ENCODE results near the gene TOPAZ1. TPM values are rescaled to one million over a fixed set of nuclear protein-coding genes. Genes with fewer than 3 reads are reported as not detected.

The TOPAZ1 gene
- total and polyA plus RNA-seq, 2 of the 4 experiments (the other 2 are of a cell fraction), result not detected

DNA sequence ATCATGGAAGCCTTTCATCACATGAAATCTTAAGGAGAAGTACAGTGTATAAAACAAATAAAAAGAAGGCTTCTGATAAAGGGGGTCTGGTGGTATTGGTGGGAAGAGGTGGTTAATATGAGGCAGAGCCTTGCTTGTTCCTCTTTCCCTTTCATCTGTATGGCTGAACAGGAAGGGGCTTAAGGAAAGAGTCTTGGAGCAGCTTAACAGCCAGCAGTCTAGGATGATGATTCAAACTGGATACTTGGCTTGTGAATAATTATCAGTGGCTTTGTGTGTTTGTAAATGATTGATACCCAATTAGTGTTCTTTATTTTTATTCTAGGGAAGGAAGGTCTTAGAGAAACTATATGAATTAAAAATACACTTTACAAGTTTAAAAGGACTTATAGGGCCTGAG, 67.8 kb downstream of the TOPAZ1 start:
- no peak overlapping the region for H4K5ac ChIP-seq (ENCODE audit: low read depth, low read length)
- ChIA-PET CTCF (no interaction called here), POLR2A (ENCODE audit: unreplicated experiment) (no interaction called here)
- H3K23ac ChIP-seq (ENCODE audit: low read depth, low read length), result no peak overlapping the region
- H3K9ac ChIP-seq (ENCODE audit: low read depth, low read length), result no peak overlapping the region
- H3K4me3 ChIP-seq (ENCODE audit: insufficient read depth, low read depth, low read length), result no peak overlapping the region
- in situ Hi-C loops (cut with MboI; ENCODE audit: low sequenced_read_pairs) (no loop called here), intact Hi-C loops (cut with micrococcal nuclease) (no loop called here), dilution Hi-C loops (cut with HindIII; ENCODE audit: low sequenced_read_pairs, unreplicated experiment) (no loop called here)
- H4K8ac ChIP-seq (ENCODE audit: low read depth in 2 of 2, low read length in 2 of 2), result no peak overlapping the region
- H3K14ac ChIP-seq (replicated peaks; ENCODE audit: low read depth, low read length), result no peak overlapping the region
- H3K4me2 ChIP-seq (ENCODE audit: low read depth, low read length), result no peak overlapping the region
- BruUV-seq (replicated peaks), result no TSS peak
- no peak overlapping the region for H2BK15ac ChIP-seq (ENCODE audit: low read depth, low read length)
- DNase-seq (no peak), ATAC-seq (ENCODE audit: low read depth) (no peak)
- no peaks in the 10 kb centered on the region for H3K36me3 ChIP-seq (ENCODE audit: control insufficient read depth, insufficient read depth, low read length)
- no peak overlapping the region for H2BK5ac ChIP-seq (ENCODE audit: low read depth, low read length, poor library complexity, severe bottlenecking)
- no peaks in the 10 kb centered on the region for H3K4me1 ChIP-seq (ENCODE audit: control insufficient read depth, insufficient read depth, low read length)
- TF ChIP-seq MAFK (IDR thresholded peaks at IDR 0.05; ENCODE audit: low read depth, low read length), result no peak
- TF ChIP-seq MAZ (IDR thresholded peaks at IDR 0.05; ENCODE audit: borderline replicate concordance, low read depth, low read length), result no peak
- no peak for TF ChIP-seq CEBPB (IDR thresholded peaks at IDR 0.05; ENCODE audit: low read depth, low read length)
- no peak for TF ChIP-seq RCOR1 (IDR thresholded peaks at IDR 0.05; ENCODE audit: insufficient replicate concordance, low read length)
- no peak for TF ChIP-seq SMC3 (IDR thresholded peaks at IDR 0.05; ENCODE audit: low read depth, low read length)
- TF ChIP-seq MXI1 (IDR thresholded peaks at IDR 0.05; ENCODE audit: borderline replicate concordance, low read depth, low read length), result no peak
- no peak for TF ChIP-seq RFX5 (IDR thresholded peaks at IDR 0.05; ENCODE audit: low read depth, low read length)
- TF ChIP-seq, protein P1, sequence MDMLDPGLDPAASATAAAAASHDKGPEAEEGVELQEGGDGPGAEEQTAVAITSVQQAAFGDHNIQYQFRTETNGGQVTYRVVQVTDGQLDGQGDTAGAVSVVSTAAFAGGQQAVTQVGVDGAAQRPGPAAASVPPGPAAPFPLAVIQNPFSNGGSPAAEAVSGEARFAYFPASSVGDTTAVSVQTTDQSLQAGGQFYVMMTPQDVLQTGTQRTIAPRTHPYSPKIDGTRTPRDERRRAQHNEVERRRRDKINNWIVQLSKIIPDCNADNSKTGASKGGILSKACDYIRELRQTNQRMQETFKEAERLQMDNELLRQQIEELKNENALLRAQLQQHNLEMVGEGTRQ (IDR thresholded peaks at IDR 0.05; ENCODE audit: low read depth, low read length), result no peak
- no peak for TF ChIP-seq BHLHE40 (IDR thresholded peaks at IDR 0.05; ENCODE audit: low read depth, low read length)
- TF ChIP-seq, protein P2, sequence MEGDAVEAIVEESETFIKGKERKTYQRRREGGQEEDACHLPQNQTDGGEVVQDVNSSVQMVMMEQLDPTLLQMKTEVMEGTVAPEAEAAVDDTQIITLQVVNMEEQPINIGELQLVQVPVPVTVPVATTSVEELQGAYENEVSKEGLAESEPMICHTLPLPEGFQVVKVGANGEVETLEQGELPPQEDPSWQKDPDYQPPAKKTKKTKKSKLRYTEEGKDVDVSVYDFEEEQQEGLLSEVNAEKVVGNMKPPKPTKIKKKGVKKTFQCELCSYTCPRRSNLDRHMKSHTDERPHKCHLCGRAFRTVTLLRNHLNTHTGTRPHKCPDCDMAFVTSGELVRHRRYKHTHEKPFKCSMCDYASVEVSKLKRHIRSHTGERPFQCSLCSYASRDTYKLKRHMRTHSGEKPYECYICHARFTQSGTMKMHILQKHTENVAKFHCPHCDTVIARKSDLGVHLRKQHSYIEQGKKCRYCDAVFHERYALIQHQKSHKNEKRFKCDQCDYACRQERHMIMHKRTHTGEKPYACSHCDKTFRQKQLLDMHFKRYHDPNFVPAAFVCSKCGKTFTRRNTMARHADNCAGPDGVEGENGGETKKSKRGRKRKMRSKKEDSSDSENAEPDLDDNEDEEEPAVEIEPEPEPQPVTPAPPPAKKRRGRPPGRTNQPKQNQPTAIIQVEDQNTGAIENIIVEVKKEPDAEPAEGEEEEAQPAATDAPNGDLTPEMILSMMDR (conservative IDR thresholded peaks at IDR 0.05; ENCODE audit: low read depth, low read length), result no peak
- TF ChIP-seq CHD1 (IDR thresholded peaks at IDR 0.05; ENCODE audit: low read depth, low read length), result no peak
- TF ChIP-seq FOS (IDR thresholded peaks at IDR 0.05; ENCODE audit: low read depth, low read length), result no peak
- no peak for TF ChIP-seq RAD21 (IDR thresholded peaks at IDR 0.05; ENCODE audit: low read length)
- no peak for TF ChIP-seq NFE2L2 (IDR thresholded peaks at IDR 0.05; ENCODE audit: low read depth, low read length)
- TF ChIP-seq POLR2A (IDR thresholded peaks at IDR 0.05; ENCODE audit: low read depth, low read length), result no peak
- TF ChIP-seq, protein P3, sequence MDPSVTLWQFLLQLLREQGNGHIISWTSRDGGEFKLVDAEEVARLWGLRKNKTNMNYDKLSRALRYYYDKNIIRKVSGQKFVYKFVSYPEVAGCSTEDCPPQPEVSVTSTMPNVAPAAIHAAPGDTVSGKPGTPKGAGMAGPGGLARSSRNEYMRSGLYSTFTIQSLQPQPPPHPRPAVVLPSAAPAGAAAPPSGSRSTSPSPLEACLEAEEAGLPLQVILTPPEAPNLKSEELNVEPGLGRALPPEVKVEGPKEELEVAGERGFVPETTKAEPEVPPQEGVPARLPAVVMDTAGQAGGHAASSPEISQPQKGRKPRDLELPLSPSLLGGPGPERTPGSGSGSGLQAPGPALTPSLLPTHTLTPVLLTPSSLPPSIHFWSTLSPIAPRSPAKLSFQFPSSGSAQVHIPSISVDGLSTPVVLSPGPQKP (IDR thresholded peaks at IDR 0.05; ENCODE audit: borderline replicate concordance, low read depth, low read length), result no peak
- no peak overlapping the region for H2AK5ac ChIP-seq (ENCODE audit: low read depth, low read length)
- no peak overlapping the region for H3K4ac ChIP-seq (ENCODE audit: low read depth, low read length)
- no peak overlapping the region for H2AK9ac ChIP-seq (replicated peaks; ENCODE audit: low read depth, low read length, poor library complexity)
- no peak overlapping the region for H3K18ac ChIP-seq (ENCODE audit: low read depth, low read length)
- H3K9me3 ChIP-seq (ENCODE audit: control insufficient read depth, insufficient read depth, low read length), result no peaks in the 10 kb centered on the region
- no peak overlapping the region for H2BK120ac ChIP-seq (ENCODE audit: low read depth, low read length)
- H3K79me1 ChIP-seq (ENCODE audit: low read depth in 1 of 2, low read length in 2 of 2), result no peaks in the 10 kb centered on the region
- H3K9me1 ChIP-seq (ENCODE audit: insufficient read depth, low read length), result no peaks in the 10 kb centered on the region
- H3K27ac ChIP-seq (ENCODE audit: insufficient read depth, low read length), result no peak overlapping the region
- no peak overlapping the region for H3K56ac ChIP-seq (ENCODE audit: extremely low read depth, insufficient read depth, low read length)
- no peak overlapping the region for H4K91ac ChIP-seq (ENCODE audit: insufficient read depth, low read depth, low read length)
- no peaks in the 10 kb centered on the region; the same call in 1 of the 2 replicates for H3K27me3 ChIP-seq (ENCODE audit: control insufficient read depth, insufficient read depth, low read length)
- no peaks in the 10 kb centered on the region for H4K20me1 ChIP-seq (ENCODE audit: insufficient read depth, low read length)
- H2BK20ac ChIP-seq (ENCODE audit: low read depth, low read length), result no peak overlapping the region
- no peak overlapping the region for H2AFZ ChIP-seq (replicated peaks; ENCODE audit: low read length, poor library complexity)

All from IMR-90 (cell line).